ENCODE data around the gene SHFL. TPM values are rescaled to one million over a fixed set of nuclear protein-coding genes. Genes with fewer than 3 reads are reported as not detected.

The SHFL gene
- total RNA-seq, 1 experiment from 2014 or later: 18.5 TPM

DNA sequence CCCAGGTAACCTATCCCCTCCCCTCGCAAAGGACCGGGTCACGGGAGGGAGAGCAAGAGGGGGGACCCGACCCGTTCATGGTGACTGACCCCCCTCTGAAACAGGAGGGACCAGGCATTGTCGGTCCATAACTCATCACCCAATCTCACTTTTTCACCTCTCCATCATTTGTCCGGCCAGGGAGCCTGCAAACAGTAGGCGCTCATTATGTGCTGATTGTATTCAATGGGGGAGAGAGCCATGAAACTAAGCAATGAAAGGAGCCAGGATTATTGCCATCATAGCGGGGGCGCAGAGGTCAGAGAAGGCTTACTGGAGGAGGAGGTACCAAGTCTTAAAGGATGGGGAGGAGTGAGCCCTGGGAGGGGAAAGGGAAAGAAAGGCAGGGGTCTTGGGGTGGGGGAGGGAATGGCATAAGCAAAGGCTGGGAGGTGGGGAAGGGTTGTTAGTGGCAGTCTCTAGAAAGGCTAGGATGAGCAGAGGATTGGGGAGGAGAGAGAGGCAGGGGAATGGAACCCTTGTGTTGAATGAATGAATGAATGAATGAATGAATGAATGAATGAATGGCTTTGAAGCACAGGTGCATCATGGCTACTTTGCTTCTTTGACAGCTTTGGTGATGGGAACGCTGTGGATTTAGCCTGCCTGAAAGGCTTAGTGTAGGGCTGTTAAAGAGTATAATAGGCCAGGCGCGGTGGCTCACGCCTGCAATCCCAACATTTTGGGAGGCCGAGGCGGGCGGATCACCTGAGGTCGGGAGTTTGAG, 1.4 kb downstream of the SHFL start:
- ATAC-seq: no peak
- Histone ChIP-seq H3K4me3 (replicated peaks in 1 of 2; ENCODE audit: low read depth in 1 of 2, low read length in 2 of 2) (no peak overlapping the region; a peak in 1 of 4 replicates), H2AFZ (ENCODE audit: low read depth, low read length, poor library complexity, severe bottlenecking) (no peak overlapping the region), H3K9me3 (ENCODE audit: control insufficient read depth in 1 of 2, insufficient read depth in 1 of 2, low read depth in 1 of 2, low read length in 2 of 2) (no peaks in the 10 kb centered on the region), H3K4me1 (ENCODE audit: control insufficient read depth in 1 of 2, insufficient read depth in 2 of 2, low read length in 2 of 2) (peaks cover 0 to 14% of the 10 kb centered on the region in 2 experiments; a peak in 2 of 4 replicates), H4K20me1 (ENCODE audit: insufficient read depth) (no peaks in the 10 kb centered on the region), H3K4me2 (ENCODE audit: low read length) (peak overlapping the region; percentile 96), H3K36me3 (ENCODE audit: control insufficient read depth in 1 of 2, insufficient read depth in 2 of 2, low read length in 2 of 2) (no peaks in the 10 kb centered on the region), H3K79me2 (ENCODE audit: insufficient read depth, low read length) (no peaks in the 10 kb centered on the region), H3K27ac (ENCODE audit: low read depth, low read length) (no peak overlapping the region; the same call in 1 of the 2 replicates), H3K27me3 (ENCODE audit: insufficient read depth, low read length) (no peaks in the 10 kb centered on the region), H3K9me2 (ENCODE audit: insufficient read depth) (no peaks in the 10 kb centered on the region), H3K9ac (ENCODE audit: low read length) (no peak overlapping the region)
- no peak for DNase-seq (ENCODE audit: low read depth, low spot score)
- no peak for TF ChIP-seq POLR2AphosphoS5 (IDR thresholded peaks at IDR 0.05; ENCODE audit: low read depth, low read length)
- TF ChIP-seq CBX3 (IDR thresholded peaks at IDR 0.05; ENCODE audit: low read depth): no peak
- ChIA-PET RAD21 (ENCODE audit: low non-redundant PET in 1 of 2, low total read pairs in 2 of 2, uncharacterized antibody in 2 of 2, unreplicated experiment in 2 of 2) (no interaction called here), CTCF (no interaction called here), POLR2A (interaction anchor here (0.7 kb wide), 1 partner anchor 293 kb away, joined by 3 read pairs; the partner anchor contains the start of gene TYK2)
- TSS peak; percentile 41 for BruUV-seq (replicated peaks)
- intact Hi-C loops (cut with micrococcal nuclease): no loop called here

DNA sequence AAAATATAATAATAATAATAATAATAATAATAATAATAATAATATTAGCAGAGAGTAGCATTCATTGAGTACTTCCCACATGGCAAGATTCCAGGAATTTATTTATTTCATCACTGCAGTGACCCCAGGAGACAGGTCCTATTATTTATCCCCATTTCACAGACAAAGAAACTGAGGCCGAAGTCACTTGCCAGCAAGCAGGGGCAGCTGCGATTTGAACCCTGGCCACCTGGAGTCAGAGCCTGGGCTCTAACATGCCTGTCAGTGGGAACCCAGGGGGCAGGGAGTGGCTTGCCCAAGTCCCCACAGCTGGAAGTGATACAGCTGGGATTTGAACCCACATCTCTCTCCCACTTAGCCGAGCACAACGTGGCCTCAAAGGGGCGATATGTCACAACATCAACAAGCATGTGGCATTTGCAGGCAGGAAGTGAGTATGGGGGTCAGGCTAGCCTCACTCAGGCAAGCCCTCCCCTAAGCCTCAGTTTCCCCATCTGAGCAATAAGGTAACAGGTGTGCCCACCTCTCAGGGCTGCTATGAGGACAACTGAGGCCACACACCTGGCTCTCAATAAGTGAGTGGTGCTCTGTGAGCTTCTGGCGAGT, 2.9 kb downstream of the SHFL start:
- H3K9me3 ChIP-seq (ENCODE audit: control insufficient read depth in 1 of 2, insufficient read depth in 1 of 2, low read depth in 1 of 2, low read length in 2 of 2): no peaks in the 10 kb centered on the region
- H3K27ac ChIP-seq (ENCODE audit: low read depth, low read length): no peak overlapping the region
- no peak overlapping the region for H2AFZ ChIP-seq (ENCODE audit: low read depth, low read length, poor library complexity, severe bottlenecking)
- intact Hi-C loops (cut with micrococcal nuclease): no loop called here
- no peak overlapping the region for H3K4me2 ChIP-seq (ENCODE audit: low read length)
- no TSS peak for BruUV-seq (replicated peaks)
- ChIA-PET POLR2A (interaction anchor here (0.6 kb wide), 1 partner anchor 17 kb away, joined by 3 read pairs; the partner anchor contains the start of gene PPAN), RAD21 (ENCODE audit: low non-redundant PET in 1 of 2, low total read pairs in 2 of 2, uncharacterized antibody in 2 of 2, unreplicated experiment in 2 of 2) (no interaction called here), CTCF (interaction anchor here (0.6 kb wide), 1 partner anchor 114 kb away, joined by 3 read pairs; no protein-coding TSS in a partner anchor)
- no peaks in the 10 kb centered on the region for H3K79me2 ChIP-seq (ENCODE audit: insufficient read depth, low read length)
- H3K4me1 ChIP-seq (ENCODE audit: control insufficient read depth in 1 of 2, insufficient read depth in 2 of 2, low read length in 2 of 2): peaks cover 0 to 14% of the 10 kb centered on the region in 2 experiments; a peak in 2 of 4 replicates
- H3K4me3 ChIP-seq (replicated peaks in 1 of 2; ENCODE audit: low read depth in 1 of 2, low read length in 2 of 2): no peak overlapping the region
- H3K36me3 ChIP-seq (ENCODE audit: control insufficient read depth in 1 of 2, insufficient read depth in 2 of 2, low read length in 2 of 2): no peaks in the 10 kb centered on the region
- H4K20me1 ChIP-seq (ENCODE audit: insufficient read depth): no peaks in the 10 kb centered on the region
- ATAC-seq (no peak), DNase-seq (ENCODE audit: low read depth, low spot score) (no peak)
- H3K9me2 ChIP-seq (ENCODE audit: insufficient read depth): no peaks in the 10 kb centered on the region
- H3K27me3 ChIP-seq (ENCODE audit: insufficient read depth, low read length): no peaks in the 10 kb centered on the region
- H3K9ac ChIP-seq (ENCODE audit: low read length): no peak overlapping the region
- TF ChIP-seq, protein P1, sequence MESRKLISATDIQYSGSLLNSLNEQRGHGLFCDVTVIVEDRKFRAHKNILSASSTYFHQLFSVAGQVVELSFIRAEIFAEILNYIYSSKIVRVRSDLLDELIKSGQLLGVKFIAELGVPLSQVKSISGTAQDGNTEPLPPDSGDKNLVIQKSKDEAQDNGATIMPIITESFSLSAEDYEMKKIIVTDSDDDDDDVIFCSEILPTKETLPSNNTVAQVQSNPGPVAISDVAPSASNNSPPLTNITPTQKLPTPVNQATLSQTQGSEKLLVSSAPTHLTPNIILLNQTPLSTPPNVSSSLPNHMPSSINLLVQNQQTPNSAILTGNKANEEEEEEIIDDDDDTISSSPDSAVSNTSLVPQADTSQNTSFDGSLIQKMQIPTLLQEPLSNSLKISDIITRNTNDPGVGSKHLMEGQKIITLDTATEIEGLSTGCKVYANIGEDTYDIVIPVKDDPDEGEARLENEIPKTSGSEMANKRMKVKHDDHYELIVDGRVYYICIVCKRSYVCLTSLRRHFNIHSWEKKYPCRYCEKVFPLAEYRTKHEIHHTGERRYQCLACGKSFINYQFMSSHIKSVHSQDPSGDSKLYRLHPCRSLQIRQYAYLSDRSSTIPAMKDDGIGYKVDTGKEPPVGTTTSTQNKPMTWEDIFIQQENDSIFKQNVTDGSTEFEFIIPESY (IDR thresholded peaks at IDR 0.05; ENCODE audit: extremely low read depth, insufficient replicate concordance, low read length): no peak
- TF ChIP-seq YY1 (IDR thresholded peaks at IDR 0.05; ENCODE audit: extremely low read depth, insufficient replicate concordance, low read depth, low read length) (no peak), SP1 (IDR thresholded peaks at IDR 0.05; ENCODE audit: low read depth) (no peak), ZFX (IDR thresholded peaks at IDR 0.05) (no peak), FOSL1 (IDR thresholded peaks at IDR 0.05; ENCODE audit: low read depth) (no peak), ELF1 (IDR thresholded peaks at IDR 0.05; ENCODE audit: borderline replicate concordance, low read depth) (no peak), POLR2A (IDR thresholded peaks at IDR 0.05; ENCODE audit: borderline replicate concordance, extremely low read depth, insufficient read depth, insufficient read length) (no peak), EZH2 (IDR thresholded peaks at IDR 0.05) (no peak), EZH2phosphoT487 (IDR thresholded peaks at IDR 0.05; ENCODE audit: borderline replicate concordance) (no peak), EGR1 (IDR thresholded peaks at IDR 0.05; ENCODE audit: low read depth) (no peak)
- TF ChIP-seq, protein P2, sequence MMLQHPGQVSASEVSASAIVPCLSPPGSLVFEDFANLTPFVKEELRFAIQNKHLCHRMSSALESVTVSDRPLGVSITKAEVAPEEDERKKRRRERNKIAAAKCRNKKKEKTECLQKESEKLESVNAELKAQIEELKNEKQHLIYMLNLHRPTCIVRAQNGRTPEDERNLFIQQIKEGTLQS (IDR thresholded peaks at IDR 0.05): no peak
- TF ChIP-seq, protein P3, sequence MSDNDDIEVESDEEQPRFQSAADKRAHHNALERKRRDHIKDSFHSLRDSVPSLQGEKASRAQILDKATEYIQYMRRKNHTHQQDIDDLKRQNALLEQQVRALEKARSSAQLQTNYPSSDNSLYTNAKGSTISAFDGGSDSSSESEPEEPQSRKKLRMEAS (IDR thresholded peaks at IDR 0.05): no peak
